Large intestine (tissue), 3 donors: ENCODE results near the gene ATP6V1G1. TPM values are rescaled to one million over a fixed set of nuclear protein-coding genes. Genes with fewer than 3 reads are reported as not detected.

ENCODE experiments used
- DNase-seq, 2 donors: peaks; one replicate each; pipeline versions ENCODE4 v3.0.0 to v3.0.0-alpha.2; 2013
- H3K27ac ChIP-seq: one replicate; pipeline ENCODE4 v1.5.1; 2013; ENCODE audit warnings: low read length
- H3K27me3 ChIP-seq: 2 replicates; pipeline ENCODE4 v1.6.1; 2013; ENCODE audit warnings: low read length; ENCODE audit not compliant: control insufficient read depth, insufficient read depth
- H3K36me3 ChIP-seq: 2 replicates; pipeline ENCODE4 v1.6.1; 2013; ENCODE audit warnings: low read length; ENCODE audit not compliant: control insufficient read depth, insufficient read depth
- H3K4me1 ChIP-seq: one replicate; pipeline ENCODE4 v1.6.1; 2013; ENCODE audit warnings: low read length; ENCODE audit not compliant: control insufficient read depth, insufficient read depth
- H3K4me3 ChIP-seq: one replicate; pipeline ENCODE4 v1.5.1; 2013; ENCODE audit warnings: low read length
- H3K9me3 ChIP-seq: one replicate; pipeline ENCODE4 v1.6.1; 2013; ENCODE audit warnings: mild to moderate bottlenecking, low read depth, low read length, moderate library complexity; ENCODE audit not compliant: control insufficient read depth
- WGBS: methylation state at CpG from one replicate; pipeline ENCODE4 v1.1.5; 2013; ENCODE audit warnings: low lambda C conversion rate; ENCODE audit not compliant: insufficient coverage; 5-methylcytosine and 5-hydroxymethylcytosine counted together
- polyA plus RNA-seq: library from polyadenylated mRNA; unstranded; fragments of 120-200 nt; gene quantifications from one replicate; pipeline ENCODE4 v1.2.1, GENCODE V29; 2013

The ATP6V1G1 gene
- polyA plus RNA-seq, 1 donor = 148 TPM

DNA sequence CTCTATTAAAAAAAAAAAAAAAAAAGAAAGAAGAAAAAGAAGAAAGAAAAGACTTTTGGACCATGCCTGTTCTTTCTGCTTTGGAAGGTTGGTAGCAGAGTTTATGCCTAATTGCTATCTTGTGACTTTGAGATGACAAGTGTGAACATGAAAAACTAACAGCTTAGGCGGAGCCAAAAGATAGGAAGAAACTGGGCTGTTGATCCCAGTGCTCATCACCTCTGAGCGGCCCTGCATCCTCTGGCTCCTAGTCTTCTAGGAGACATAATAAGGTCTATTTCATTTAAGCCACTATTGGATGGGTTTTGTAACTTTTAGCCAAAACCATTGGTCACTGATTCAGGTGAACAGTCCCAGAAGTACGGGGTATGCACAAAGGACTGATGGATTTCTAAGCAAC, 34.4 kb upstream of the ATP6V1G1 start:
- no CpG with 5 or more reads among the region's 3 CpGs for WGBS
- H3K36me3 ChIP-seq = no peaks in the 10 kb centered on the region
- peaks cover 4% of the 10 kb centered on the region for H3K27me3 ChIP-seq
- no peak for DNase-seq
- peaks cover 3% of the 10 kb centered on the region for H3K9me3 ChIP-seq
- no peak overlapping the region for H3K4me3 ChIP-seq
- peaks cover 3% of the 10 kb centered on the region for H3K4me1 ChIP-seq
- H3K27ac ChIP-seq = no peak overlapping the region

GRCh38 chr9:114555696-114556095, 31.9 kb upstream of the ATP6V1G1 start:
- no peaks in the 10 kb centered on the region for H3K36me3 ChIP-seq
- H3K27me3 ChIP-seq = no peaks in the 10 kb centered on the region
- H3K27ac ChIP-seq = no peak overlapping the region
- WGBS = no CpG with 5 or more reads among the region's 1 CpG
- H3K4me3 ChIP-seq = no peak overlapping the region
- no peak for DNase-seq
- H3K9me3 ChIP-seq = no peaks in the 10 kb centered on the region
- H3K4me1 ChIP-seq = peaks cover 3% of the 10 kb centered on the region

DNA sequence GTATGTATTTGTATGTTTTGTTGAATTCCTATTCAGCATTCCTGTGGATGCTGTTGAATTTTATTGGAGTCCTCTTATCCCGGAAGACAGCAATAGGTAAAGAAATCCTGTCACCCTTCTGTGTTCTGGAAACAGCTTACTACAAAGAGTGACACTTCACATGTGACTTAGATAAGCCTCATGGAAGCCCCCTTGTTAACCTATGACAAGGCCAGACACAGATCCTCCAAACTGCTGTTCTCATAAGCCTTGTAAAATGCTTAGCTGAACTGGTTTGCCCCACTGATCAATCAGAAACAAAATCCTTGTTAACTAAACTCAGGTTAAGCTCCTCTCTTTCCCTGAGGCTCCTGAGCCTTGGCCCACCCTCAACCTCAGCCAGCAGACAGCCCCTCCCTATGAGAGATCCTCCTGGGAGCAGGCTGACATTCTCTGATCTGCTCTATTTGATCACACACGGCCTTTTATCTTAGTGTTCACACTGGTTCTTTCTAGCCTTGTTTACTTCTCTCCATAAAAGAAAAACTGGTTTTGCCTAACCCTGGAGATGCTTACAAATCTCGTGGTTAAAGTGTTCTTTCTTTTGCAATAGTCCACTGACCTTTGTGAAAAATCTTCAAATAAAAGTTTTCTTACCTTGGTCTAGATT, 29.4 kb upstream of the ATP6V1G1 start:
- H3K4me3 ChIP-seq = no peak overlapping the region
- H3K36me3 ChIP-seq = no peaks in the 10 kb centered on the region
- H3K27me3 ChIP-seq = peaks cover 4% of the 10 kb centered on the region
- WGBS = no CpG with 5 or more reads among the region's 3 CpGs
- no peak overlapping the region for H3K27ac ChIP-seq
- H3K9me3 ChIP-seq = no peaks in the 10 kb centered on the region
- no peaks in the 10 kb centered on the region for H3K4me1 ChIP-seq
- DNase-seq = peak in 1 of 2 donors; percentile 41

- no peaks in the 10 kb centered on the region for H3K4me1 ChIP-seq
- H3K36me3 ChIP-seq = no peaks in the 10 kb centered on the region
- DNase-seq = peak in 1 of 2 donors; percentile 23
- H3K4me3 ChIP-seq = no peak overlapping the region
- no peaks in the 10 kb centered on the region for H3K9me3 ChIP-seq
- H3K27me3 ChIP-seq = peaks cover 6% of the 10 kb centered on the region
- no CpG with 5 or more reads among the region's 2 CpGs for WGBS
- no peak overlapping the region for H3K27ac ChIP-seq
Observed at GRCh38 chr9:114559830-114560513, 27.6 kb upstream of the ATP6V1G1 start.

GRCh38 chr9:114560956-114561355, 26.6 kb upstream of the ATP6V1G1 start:
- Histone ChIP-seq H3K27me3 (peaks cover 6% of the 10 kb centered on the region), H3K36me3 (no peaks in the 10 kb centered on the region), H3K27ac (no peak overlapping the region), H3K4me1 (no peaks in the 10 kb centered on the region), H3K9me3 (no peaks in the 10 kb centered on the region), H3K4me3 (no peak overlapping the region)
- WGBS = no CpG with 5 or more reads among the region's 3 CpGs
- DNase-seq = no peak

GRCh38 chr9:114561771-114562170, 25.8 kb upstream of the ATP6V1G1 start:
- Histone ChIP-seq H3K27ac (no peak overlapping the region), H3K36me3 (no peaks in the 10 kb centered on the region), H3K27me3 (peaks cover 6% of the 10 kb centered on the region), H3K9me3 (no peaks in the 10 kb centered on the region), H3K4me3 (no peak overlapping the region), H3K4me1 (no peaks in the 10 kb centered on the region)
- no CpG with 5 or more reads among the region's 7 CpGs for WGBS
- DNase-seq = no peak

DNA sequence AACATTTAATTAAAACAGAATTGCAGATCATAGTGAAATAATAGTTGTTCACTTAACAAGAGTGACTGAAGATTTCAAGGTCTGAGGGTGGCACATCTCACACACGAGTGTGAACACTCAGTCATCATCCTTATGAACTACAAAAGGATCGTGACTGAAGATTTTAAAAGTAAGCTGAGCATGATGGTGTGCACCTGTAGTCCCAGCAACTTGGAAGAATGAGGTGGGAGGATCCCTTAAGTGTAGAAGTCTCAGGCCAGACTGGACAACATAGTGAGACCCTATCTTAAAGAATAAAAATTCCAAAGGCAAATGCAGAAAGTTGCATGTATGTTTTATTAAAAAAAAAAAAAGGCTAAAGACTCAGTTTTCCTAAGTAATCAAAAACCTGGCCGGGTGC, 22.4 kb upstream of the ATP6V1G1 start:
- Histone ChIP-seq H3K27ac (no peak overlapping the region), H3K27me3 (peaks cover 6% of the 10 kb centered on the region), H3K9me3 (no peaks in the 10 kb centered on the region), H3K4me3 (no peak overlapping the region), H3K36me3 (no peaks in the 10 kb centered on the region), H3K4me1 (no peaks in the 10 kb centered on the region)
- WGBS = no CpG with 5 or more reads among the region's 3 CpGs
- DNase-seq = no peak

GRCh38 chr9:114570742-114571141, 16.8 kb upstream of the ATP6V1G1 start:
- no peaks in the 10 kb centered on the region for H3K9me3 ChIP-seq
- WGBS = 80% methylated on average over 1 of the region's 7 CpGs
- H3K36me3 ChIP-seq = no peaks in the 10 kb centered on the region
- H3K27ac ChIP-seq = no peak overlapping the region
- H3K4me3 ChIP-seq = no peak overlapping the region
- DNase-seq = no peak
- H3K4me1 ChIP-seq = no peaks in the 10 kb centered on the region
- H3K27me3 ChIP-seq = no peaks in the 10 kb centered on the region

GRCh38 chr9:114571391-114571790, 16.2 kb upstream of the ATP6V1G1 start:
- no peaks in the 10 kb centered on the region for H3K36me3 ChIP-seq
- no peak for DNase-seq
- H3K9me3 ChIP-seq = no peaks in the 10 kb centered on the region
- no CpG with 5 or more reads among the region's 3 CpGs for WGBS
- no peaks in the 10 kb centered on the region for H3K27me3 ChIP-seq
- no peaks in the 10 kb centered on the region for H3K4me1 ChIP-seq
- H3K27ac ChIP-seq = no peak overlapping the region
- H3K4me3 ChIP-seq = no peak overlapping the region

GRCh38 chr9:114572199-114572598, 15.4 kb upstream of the ATP6V1G1 start:
- no peak for DNase-seq
- Histone ChIP-seq H3K9me3 (no peaks in the 10 kb centered on the region), H3K4me3 (no peak overlapping the region), H3K4me1 (no peaks in the 10 kb centered on the region), H3K27me3 (no peaks in the 10 kb centered on the region), H3K36me3 (no peaks in the 10 kb centered on the region), H3K27ac (no peak overlapping the region)
- WGBS = 100% methylated on average over 2 of the region's 6 CpGs

DNA sequence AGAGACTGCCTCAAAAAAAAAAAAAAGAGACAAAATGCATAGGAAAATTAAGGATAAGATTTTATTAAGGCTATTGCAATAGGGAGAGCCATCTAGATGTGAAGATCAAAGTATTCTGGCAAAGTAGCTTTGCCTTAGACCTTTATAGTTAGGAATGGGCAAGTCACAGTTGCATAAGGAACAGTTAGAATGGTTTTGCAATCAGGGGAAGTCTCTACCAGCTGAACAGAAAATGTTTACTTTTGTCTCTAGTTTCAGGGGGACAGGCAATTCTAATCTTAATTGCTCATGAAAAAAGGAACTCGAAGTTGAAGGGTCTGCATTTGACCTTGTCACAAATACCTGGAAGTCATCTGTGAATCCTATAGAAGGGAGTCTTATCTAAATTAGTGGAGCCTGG, 13.1 kb upstream of the ATP6V1G1 start:
- no CpG with 5 or more reads among the region's 1 CpG for WGBS
- H3K4me3 ChIP-seq = no peak overlapping the region
- H3K4me1 ChIP-seq = no peaks in the 10 kb centered on the region
- no peak overlapping the region for H3K27ac ChIP-seq
- no peaks in the 10 kb centered on the region for H3K9me3 ChIP-seq
- no peak for DNase-seq
- H3K36me3 ChIP-seq = no peaks in the 10 kb centered on the region
- H3K27me3 ChIP-seq = no peaks in the 10 kb centered on the region
